OCI-LY3 (cell line): Measurements from ENCODE around the gene TMEM205.

Experiments
- H2AFZ ChIP-seq: fragments of 200-600, 300-600 bp; shearing (Covaris generic); 2 replicates; pipeline ENCODE4 v1.6.0; 2014; ENCODE audit warnings: antibody characterized with exemption, low read depth, low read length
- H3K27ac ChIP-seq: fragments of 200-600, 300-600 bp; sonication (generic); 2 replicates; pipeline ENCODE4 v1.5.1; 2014; ENCODE audit warnings: mild to moderate bottlenecking, low read length, moderate library complexity, mixed read lengths
- H3K27me3 ChIP-seq: fragments of 200-600, 300-600 bp; sonication (generic); 2 replicates; pipeline ENCODE4 v1.6.1; 2014; ENCODE audit warnings: low read depth, low read length, mixed read lengths
- H3K36me3 ChIP-seq: fragments of 200-600, 300-600 bp; sonication (generic); replicated peaks from 2 replicates; pipeline ENCODE3; 2014; ENCODE audit warnings: low read depth, low read length, mixed read lengths
- H3K4me1 ChIP-seq: fragments of 300-600, 200-600 bp; sonication (generic); 2 replicates; pipeline ENCODE4 v1.6.1; 2014; ENCODE audit warnings: low read length, mixed read lengths
- H3K4me2 ChIP-seq: fragments of 200-600, 300-600 bp; sonication (generic); 2 replicates; pipeline ENCODE4 v1.6.1; 2014; ENCODE audit warnings: low read length, mixed read lengths
- H3K4me3 ChIP-seq: fragments of 300-600, 200-600 bp; sonication (generic); 2 replicates; pipeline ENCODE4 v1.5.1; 2014; ENCODE audit warnings: antibody characterized with exemption, mild to moderate bottlenecking, low read length, moderate library complexity
- H3K79me2 ChIP-seq: fragments of 300-600, 200-600 bp; shearing (Covaris generic); 2 replicates; pipeline ENCODE4 v1.6.1; 2014; ENCODE audit warnings: mild to moderate bottlenecking, low read length, mixed read lengths
- H3K9ac ChIP-seq: fragments of 300-600, 200-600 bp; shearing (Covaris generic); 2 replicates; pipeline ENCODE4 v1.6.0; 2014; ENCODE audit warnings: mild to moderate bottlenecking, low read length, moderate library complexity
- H3K9me3 ChIP-seq: fragments of 200-600, 300-600 bp; shearing (Covaris generic); 2 replicates; pipeline ENCODE4 v1.6.1; 2014; ENCODE audit warnings: low read length, mixed read lengths; ENCODE audit not compliant: insufficient read depth
- H4K20me1 ChIP-seq: fragments of 200-600, 300-600 bp; sonication (generic); 2 replicates; pipeline ENCODE4 v1.6.1; 2016; ENCODE audit warnings: low read length, mixed read lengths; ENCODE audit not compliant: insufficient read depth
- CTCF ChIP-seq: fragments of 200-600, 300-600 bp; sonication (generic); IDR thresholded peaks from 2 replicates; pipeline ENCODE4 v1.5.1; 2014; ENCODE audit warnings: antibody characterized with exemption, low read length, low read depth
- EZH2phosphoT487 ChIP-seq: fragments of 200-600 bp; shearing (Covaris generic); IDR thresholded peaks from 2 replicates; pipeline ENCODE4 v1.6.1; 2018; ENCODE audit warnings: antibody characterized with exemption, mixed run types, low read depth

TMEM205 gene

GRCh38 chr19:11306337-11306736 is 39.7 kb downstream of the TMEM205 start:
- Histone ChIP-seq H4K20me1 (no peaks in the 10 kb centered on the region), H3K4me1 (no peaks in the 10 kb centered on the region), H3K9ac (no peak overlapping the region), H3K27me3 (no peaks in the 10 kb centered on the region), H3K79me2 (no peaks in the 10 kb centered on the region), H2AFZ (no peak overlapping the region), H3K4me2 (no peak overlapping the region), H3K27ac (no peak overlapping the region), H3K4me3 (no peak overlapping the region), H3K9me3 (no peaks in the 10 kb centered on the region), H3K36me3 (no peaks in the 10 kb centered on the region)
- TF ChIP-seq EZH2phosphoT487 (no peak), CTCF (no peak)

- Histone ChIP-seq H3K9me3 (no peaks in the 10 kb centered on the region), H3K9ac (no peak overlapping the region), H3K4me3 (no peak overlapping the region), H4K20me1 (no peaks in the 10 kb centered on the region), H3K36me3 (no peaks in the 10 kb centered on the region), H3K27ac (no peak overlapping the region), H3K4me2 (no peak overlapping the region), H3K27me3 (no peaks in the 10 kb centered on the region), H3K79me2 (no peaks in the 10 kb centered on the region), H3K4me1 (no peaks in the 10 kb centered on the region), H2AFZ (no peak overlapping the region)
- no peak for TF ChIP-seq EZH2phosphoT487
- TF ChIP-seq CTCF = no peak
Observed at GRCh38 chr19:11304936-11305335, 41.1 kb downstream of the TMEM205 start.

GRCh38 chr19:11300811-11301120 is 45.3 kb downstream of the TMEM205 start:
- TF ChIP-seq CTCF (no peak), EZH2phosphoT487 (no peak)
- no peak overlapping the region for H3K27ac ChIP-seq
- H3K4me3 ChIP-seq = no peak overlapping the region
- no peak overlapping the region for H3K9ac ChIP-seq
- H3K9me3 ChIP-seq = no peaks in the 10 kb centered on the region
- 0 out of 2 replicates have a peak, but pooled peaks cover 8% of the 10 kb centered on the region for H3K27me3 ChIP-seq
- H3K36me3 ChIP-seq = no peaks in the 10 kb centered on the region
- H2AFZ ChIP-seq = no peak overlapping the region
- H3K4me2 ChIP-seq = no peak overlapping the region
- H4K20me1 ChIP-seq = no peaks in the 10 kb centered on the region
- no peaks in the 10 kb centered on the region for H3K79me2 ChIP-seq
- no peaks in the 10 kb centered on the region for H3K4me1 ChIP-seq

- H3K9ac ChIP-seq = no peak overlapping the region
- no peak overlapping the region for H3K4me2 ChIP-seq
- no peak overlapping the region for H2AFZ ChIP-seq
- no peaks in the 10 kb centered on the region for H3K36me3 ChIP-seq
- no peak overlapping the region for H3K4me3 ChIP-seq
- TF ChIP-seq EZH2phosphoT487 (no peak), CTCF (no peak)
- no peaks in the 10 kb centered on the region for H4K20me1 ChIP-seq
- H3K79me2 ChIP-seq = no peaks in the 10 kb centered on the region
- H3K27me3 ChIP-seq = 0 out of 2 replicates have a peak, but pooled peaks cover 8% of the 10 kb centered on the region
- no peaks in the 10 kb centered on the region for H3K9me3 ChIP-seq
- no peak overlapping the region for H3K27ac ChIP-seq
- H3K4me1 ChIP-seq = no peaks in the 10 kb centered on the region
Observed at GRCh38 chr19:11299946-11300810, 45.9 kb downstream of the TMEM205 start.
